ENCODE measurements around the gene GRM7.

Gene GRM7

DNA sequence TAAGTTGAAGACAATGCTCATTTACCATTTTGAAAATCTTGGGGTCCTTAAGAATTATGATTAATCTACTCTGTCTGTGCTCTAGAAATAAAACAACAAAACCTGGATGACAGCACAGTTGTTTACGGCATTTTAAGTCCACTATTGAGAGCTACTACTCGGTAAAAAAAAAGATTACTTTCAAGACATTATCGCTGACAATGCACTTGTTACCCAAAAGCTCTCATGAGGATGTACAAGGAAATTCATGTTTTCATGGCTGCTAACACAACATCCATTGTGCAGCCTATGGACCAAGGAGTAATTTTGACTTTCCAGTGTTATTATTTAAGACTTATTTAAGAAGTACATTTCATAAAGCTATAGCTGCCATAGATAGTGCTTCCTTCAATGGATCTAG is 221.3 kb downstream of the GRM7 start:
- H3K4me3 ChIP-seq (replicated peaks; ENCODE audit: insufficient read depth, low read length) = no peak overlapping the region
- DNase-seq (ENCODE audit: low read depth in 1 of 2, low spot score in 1 of 2) = no peak
- no peaks in the 10 kb centered on the region for H3K27me3 ChIP-seq (ENCODE audit: insufficient read depth, poor library complexity, severe bottlenecking)
- H3K27ac ChIP-seq (replicated peaks) = no peak overlapping the region
- no peak for TF ChIP-seq SPI1 (IDR thresholded peaks at IDR 0.05; ENCODE audit: borderline replicate concordance, low read depth)
- TF ChIP-seq, protein P1, sequence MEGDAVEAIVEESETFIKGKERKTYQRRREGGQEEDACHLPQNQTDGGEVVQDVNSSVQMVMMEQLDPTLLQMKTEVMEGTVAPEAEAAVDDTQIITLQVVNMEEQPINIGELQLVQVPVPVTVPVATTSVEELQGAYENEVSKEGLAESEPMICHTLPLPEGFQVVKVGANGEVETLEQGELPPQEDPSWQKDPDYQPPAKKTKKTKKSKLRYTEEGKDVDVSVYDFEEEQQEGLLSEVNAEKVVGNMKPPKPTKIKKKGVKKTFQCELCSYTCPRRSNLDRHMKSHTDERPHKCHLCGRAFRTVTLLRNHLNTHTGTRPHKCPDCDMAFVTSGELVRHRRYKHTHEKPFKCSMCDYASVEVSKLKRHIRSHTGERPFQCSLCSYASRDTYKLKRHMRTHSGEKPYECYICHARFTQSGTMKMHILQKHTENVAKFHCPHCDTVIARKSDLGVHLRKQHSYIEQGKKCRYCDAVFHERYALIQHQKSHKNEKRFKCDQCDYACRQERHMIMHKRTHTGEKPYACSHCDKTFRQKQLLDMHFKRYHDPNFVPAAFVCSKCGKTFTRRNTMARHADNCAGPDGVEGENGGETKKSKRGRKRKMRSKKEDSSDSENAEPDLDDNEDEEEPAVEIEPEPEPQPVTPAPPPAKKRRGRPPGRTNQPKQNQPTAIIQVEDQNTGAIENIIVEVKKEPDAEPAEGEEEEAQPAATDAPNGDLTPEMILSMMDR (IDR thresholded peaks at IDR 0.05; ENCODE audit: insufficient read depth, low read length) = no peak

DNA sequence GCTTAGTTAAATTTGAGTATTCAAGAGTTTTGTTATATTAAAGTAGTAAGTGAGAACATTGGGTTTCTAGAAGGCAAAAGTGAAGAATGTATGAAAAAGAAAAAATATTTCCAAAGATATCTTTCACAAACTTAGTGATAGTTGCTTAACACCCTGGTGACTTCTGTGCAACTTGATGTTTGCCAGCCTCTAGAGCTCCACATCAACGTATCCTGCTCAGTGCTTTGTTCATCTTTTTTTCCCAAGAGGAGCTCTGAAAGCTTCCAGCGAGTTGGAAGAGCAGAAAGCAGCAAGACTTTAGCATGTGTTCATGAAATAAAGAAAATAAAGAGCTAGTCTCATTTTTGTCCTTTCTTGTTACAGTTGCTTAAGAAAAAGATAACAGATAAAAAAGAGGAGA is 225.5 kb downstream of the GRM7 start:
- no peaks in the 10 kb centered on the region for H3K27me3 ChIP-seq (ENCODE audit: insufficient read depth, poor library complexity, severe bottlenecking)
- no peak overlapping the region for H3K27ac ChIP-seq (replicated peaks)
- TF ChIP-seq, protein P1 (IDR thresholded peaks at IDR 0.05; ENCODE audit: insufficient read depth, low read length) = no peak
- TF ChIP-seq, protein P2, sequence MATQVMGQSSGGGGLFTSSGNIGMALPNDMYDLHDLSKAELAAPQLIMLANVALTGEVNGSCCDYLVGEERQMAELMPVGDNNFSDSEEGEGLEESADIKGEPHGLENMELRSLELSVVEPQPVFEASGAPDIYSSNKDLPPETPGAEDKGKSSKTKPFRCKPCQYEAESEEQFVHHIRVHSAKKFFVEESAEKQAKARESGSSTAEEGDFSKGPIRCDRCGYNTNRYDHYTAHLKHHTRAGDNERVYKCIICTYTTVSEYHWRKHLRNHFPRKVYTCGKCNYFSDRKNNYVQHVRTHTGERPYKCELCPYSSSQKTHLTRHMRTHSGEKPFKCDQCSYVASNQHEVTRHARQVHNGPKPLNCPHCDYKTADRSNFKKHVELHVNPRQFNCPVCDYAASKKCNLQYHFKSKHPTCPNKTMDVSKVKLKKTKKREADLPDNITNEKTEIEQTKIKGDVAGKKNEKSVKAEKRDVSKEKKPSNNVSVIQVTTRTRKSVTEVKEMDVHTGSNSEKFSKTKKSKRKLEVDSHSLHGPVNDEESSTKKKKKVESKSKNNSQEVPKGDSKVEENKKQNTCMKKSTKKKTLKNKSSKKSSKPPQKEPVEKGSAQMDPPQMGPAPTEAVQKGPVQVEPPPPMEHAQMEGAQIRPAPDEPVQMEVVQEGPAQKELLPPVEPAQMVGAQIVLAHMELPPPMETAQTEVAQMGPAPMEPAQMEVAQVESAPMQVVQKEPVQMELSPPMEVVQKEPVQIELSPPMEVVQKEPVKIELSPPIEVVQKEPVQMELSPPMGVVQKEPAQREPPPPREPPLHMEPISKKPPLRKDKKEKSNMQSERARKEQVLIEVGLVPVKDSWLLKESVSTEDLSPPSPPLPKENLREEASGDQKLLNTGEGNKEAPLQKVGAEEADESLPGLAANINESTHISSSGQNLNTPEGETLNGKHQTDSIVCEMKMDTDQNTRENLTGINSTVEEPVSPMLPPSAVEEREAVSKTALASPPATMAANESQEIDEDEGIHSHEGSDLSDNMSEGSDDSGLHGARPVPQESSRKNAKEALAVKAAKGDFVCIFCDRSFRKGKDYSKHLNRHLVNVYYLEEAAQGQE (IDR thresholded peaks at IDR 0.05; ENCODE audit: insufficient replicate concordance, low read depth) = no peak
- TF ChIP-seq GABPA (IDR thresholded peaks at IDR 0.05; ENCODE audit: low read depth) = no peak
- no peak for TF ChIP-seq POLR2AphosphoS5 (IDR thresholded peaks at IDR 0.05; ENCODE audit: low read depth)
- TF ChIP-seq SPI1 (IDR thresholded peaks at IDR 0.05; ENCODE audit: borderline replicate concordance, low read depth) = no peak
- no peak overlapping the region for H3K4me3 ChIP-seq (replicated peaks; ENCODE audit: insufficient read depth, low read length)
- no peak for DNase-seq (ENCODE audit: low read depth in 1 of 2, low spot score in 1 of 2)

DNA sequence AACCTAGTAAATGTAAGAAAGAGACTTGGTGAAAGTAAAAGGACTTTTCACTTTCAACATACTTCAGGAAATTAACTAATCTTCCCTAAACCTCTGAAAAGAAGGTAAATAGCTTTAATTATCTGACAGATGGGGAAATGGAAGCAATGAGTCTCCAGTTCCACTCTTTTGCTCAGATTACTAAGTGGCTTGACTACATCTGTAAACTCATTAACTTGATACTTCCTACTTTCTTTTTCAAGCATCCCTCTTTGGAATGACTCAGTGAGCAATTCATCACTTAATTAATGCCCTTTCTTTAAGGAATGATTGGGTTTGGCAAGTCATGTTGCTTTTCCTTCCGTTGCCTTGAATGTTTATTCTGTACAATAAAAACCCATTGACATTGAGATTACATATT is 234.2 kb downstream of the GRM7 start:
- DNase-seq (ENCODE audit: low read depth in 1 of 2, low spot score in 1 of 2) = no peak

More for the DNA sequence above, 234.2 kb downstream of the GRM7 start:
- no peak overlapping the region for H3K27ac ChIP-seq (replicated peaks)
- TF ChIP-seq, protein P1 (IDR thresholded peaks at IDR 0.05; ENCODE audit: insufficient read depth, low read length) = no peak
- TF ChIP-seq, protein P2 (IDR thresholded peaks at IDR 0.05; ENCODE audit: insufficient replicate concordance, low read depth) = no peak
- TF ChIP-seq GABPA (IDR thresholded peaks at IDR 0.05; ENCODE audit: low read depth) = no peak
- TF ChIP-seq POLR2AphosphoS5 (IDR thresholded peaks at IDR 0.05; ENCODE audit: low read depth) = no peak
- no peak for TF ChIP-seq SPI1 (IDR thresholded peaks at IDR 0.05; ENCODE audit: borderline replicate concordance, low read depth)
- H3K4me3 ChIP-seq (replicated peaks; ENCODE audit: insufficient read depth, low read length) = no peak overlapping the region
- no peaks in the 10 kb centered on the region for H3K27me3 ChIP-seq (ENCODE audit: insufficient read depth, poor library complexity, severe bottlenecking)

Data from HL-60 (cell line).